ENCODE measurements around the gene LBHD1.

LBHD1 gene

DNA sequence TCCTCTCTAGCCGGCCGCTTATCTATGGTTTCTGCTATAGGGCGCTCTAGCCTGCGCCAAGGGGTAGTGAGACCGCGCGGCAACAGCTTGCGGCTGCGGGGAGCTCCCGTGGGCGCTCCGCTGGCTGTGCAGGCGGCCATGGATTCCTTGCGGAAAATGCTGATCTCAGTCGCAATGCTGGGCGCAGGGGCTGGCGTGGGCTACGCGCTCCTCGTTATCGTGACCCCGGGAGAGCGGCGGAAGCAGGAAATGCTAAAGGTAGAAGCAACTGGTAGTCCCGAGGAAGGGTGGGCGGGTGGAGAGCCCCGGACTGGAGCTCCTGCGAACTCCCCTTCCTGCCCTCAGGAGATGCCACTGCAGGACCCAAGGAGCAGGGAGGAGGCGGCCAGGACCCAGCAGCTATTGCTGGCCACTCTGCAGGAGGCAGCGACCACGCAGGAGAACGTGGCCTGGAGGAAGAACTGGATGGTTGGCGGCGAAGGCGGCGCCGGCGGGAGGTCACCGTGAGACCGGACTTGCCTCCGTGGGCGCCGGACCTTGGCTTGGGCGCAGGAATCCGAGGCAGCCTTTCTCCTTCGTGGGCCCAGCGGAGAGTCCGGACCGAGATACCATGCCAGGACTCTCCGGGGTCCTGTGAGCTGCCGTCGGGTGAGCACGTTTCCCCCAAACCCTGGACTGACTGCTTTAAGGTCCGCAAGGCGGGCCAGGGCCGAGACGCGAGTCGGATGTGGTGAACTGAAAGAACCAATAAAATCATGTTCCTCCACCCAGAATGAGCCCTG, at the start of gene LBHD1, which contains the start of gene UQCC3:
Gene LBHD1, minus strand, starts transcription at position 660 of the 782 bp plus-strand sequence. CDS start 2,236 bp downstream, outside the sequence.
Gene UQCC3, plus strand, starts transcription at position 66 of the 782 bp plus-strand sequence. Its CDS starts 73 bp downstream, at position 139.
- peak; percentile 69 to 96 (median 79) for DNase-seq
- intact Hi-C loops (cut with DNase I): loop anchor here (2.0 kb wide), 1 partner anchor 19 kb away; the partner anchor contains the start of gene INTS5

DNA sequence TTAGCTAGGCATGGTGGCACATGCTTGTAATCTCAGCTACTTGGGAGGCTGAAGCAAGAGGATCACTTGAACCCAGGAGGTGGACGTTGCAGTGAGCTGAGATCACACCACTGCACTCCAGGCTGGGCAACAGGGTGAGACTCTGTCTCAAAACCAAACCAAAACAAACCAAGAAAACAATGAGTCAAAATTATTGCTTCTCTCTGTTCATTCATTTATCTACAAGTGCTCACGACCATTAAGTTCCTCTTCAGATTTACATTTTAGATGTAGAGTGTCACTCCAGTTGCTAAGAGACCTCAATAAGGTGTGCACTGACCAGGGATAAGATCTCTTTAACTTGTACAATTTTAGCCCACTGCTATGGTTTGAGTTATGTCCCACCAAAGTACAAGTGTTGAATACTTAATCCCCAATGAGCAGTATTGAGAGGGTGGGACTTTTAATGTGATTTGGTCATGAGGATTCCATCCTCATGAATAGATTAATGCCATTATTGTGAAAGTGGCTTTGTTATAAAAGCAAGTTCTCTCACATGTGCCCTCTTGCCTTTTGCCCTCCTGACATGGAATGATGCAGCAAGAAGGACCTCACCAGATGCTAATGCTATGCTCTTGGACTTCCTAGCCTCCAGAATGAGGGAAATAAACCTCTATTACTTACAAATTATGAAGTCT, 47.4 kb upstream of the LBHD1 start:
- DNase-seq: no peak
- intact Hi-C loops (cut with DNase I): no loop called here

DNA sequence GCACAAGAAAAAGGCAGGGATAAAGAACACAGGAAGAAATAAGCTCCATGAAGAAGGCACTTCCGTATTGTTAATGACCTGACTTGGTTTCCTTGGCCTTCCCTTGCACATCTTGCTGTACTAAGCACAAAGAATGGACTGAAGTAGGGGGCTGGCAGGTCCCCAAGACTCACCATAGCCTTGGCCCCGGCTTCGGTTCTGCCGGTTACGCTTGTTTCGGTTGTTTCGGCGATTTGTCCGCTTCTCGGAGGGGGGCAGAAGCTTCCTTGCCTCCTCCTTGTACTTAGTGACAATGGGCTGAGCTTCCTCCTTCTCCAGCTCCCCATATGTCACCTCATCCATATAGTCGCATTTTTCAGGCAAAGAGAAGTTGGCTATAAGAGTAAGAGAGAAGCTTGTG, 44.7 kb upstream of the LBHD1 start:
- intact Hi-C loops (cut with DNase I): no loop called here
- no peak for DNase-seq

DNA sequence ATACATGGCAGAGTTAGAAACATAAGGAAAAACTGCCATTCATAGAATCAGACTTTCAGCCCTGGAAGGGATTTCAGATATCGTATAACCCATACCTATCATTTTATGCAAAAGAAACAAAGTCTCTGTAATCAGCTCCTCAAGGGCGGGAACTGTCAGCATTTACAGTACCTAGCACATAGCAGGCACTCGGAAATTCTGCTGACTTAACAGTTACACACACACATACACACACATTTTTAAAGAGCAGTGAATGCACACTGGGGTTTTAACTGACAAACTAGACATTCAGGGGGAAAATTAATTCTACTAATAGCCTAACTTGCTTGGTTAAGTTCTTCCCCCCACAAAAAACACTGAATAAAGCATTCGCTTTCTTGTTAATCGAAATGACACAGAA, 44.1 kb upstream of the LBHD1 start:
- intact Hi-C loops (cut with DNase I): no loop called here
- DNase-seq: no peak

DNA sequence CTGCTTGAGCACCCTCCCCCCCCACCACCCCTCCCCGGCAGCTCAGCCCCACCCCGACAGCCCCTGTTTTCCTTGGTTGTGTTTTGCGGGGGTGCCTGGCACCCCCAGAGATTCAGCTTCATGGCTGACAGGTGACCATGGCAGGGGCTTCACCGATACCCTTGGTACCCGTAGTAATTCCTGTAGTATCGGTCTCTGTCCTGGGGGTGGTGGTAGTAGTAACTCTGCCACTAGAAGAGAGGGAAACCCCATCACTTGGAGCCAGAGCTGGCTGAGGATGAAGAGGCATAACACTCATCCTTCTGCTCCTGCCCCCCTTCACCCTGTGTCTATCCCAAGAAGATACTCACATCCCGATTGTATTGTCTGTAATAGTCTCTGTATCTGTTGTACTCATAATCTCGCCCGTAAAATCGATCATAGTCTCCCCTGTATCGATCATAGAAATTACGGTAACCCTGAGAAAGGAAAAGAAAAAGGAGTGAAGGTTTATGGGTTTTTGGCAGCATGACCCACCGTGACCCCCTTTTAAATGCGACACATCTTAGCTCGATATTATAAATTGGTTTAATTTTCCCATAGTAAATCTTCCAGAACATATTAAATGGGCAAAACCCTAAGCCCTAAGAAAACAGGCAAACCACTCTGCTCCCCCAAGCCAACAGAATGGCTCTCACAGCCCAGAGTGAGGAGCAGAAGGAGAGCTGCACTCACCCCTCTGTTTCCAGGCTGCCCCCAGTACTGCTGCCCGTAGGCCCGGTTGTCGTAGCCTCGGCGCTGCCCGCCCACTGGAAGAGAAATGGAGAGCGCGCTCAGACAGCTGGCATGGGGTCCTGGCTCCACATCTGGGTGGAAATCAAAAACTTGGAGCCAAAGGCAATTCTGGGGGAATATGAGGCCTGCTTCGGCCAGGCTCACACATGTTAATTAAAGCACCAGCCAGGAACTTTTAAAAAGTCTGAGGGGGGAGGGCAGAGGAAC, 43.4 kb upstream of the LBHD1 start:
- DNase-seq: no peak
- intact Hi-C loops (cut with DNase I): no loop called here

DNA sequence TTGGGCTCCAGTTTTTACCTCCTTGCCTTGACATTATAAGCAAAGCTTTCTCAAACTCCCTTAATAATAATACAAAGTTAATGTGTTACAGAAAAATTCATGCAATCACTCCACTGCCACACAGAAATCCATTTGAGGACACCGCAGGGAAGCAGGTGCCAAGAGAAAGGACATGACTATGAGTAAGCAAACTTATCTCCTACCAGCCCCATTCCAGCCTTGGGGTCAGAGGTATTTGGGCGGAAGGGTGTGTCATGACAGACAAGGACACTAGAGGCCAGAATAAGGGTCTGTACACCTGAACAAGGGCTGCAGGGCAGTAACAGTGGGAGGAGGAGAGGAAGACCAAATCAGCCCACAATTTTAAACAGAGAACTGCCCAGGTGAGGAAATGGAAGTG, 41.3 kb upstream of the LBHD1 start:
- intact Hi-C loops (cut with DNase I): no loop called here
- DNase-seq: no peak

DNA sequence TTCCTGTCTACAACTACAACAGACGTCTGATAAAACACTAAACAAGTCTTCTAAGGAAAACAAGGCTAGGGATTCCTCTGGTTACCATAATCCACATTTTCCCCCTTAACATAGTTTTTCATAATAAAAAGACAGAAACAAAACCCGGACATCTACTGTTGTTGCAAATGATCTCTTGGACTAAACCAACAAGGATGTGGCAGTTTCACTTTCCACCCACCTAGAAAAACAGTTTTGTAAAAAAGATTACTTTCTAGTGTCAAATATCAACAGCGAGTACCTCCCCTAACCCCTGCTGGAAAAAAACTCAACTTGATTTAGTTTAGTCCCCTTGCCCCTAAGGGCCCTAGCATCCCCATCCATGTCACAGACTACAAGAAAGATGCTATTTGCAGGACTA, 40.8 kb upstream of the LBHD1 start:
- intact Hi-C loops (cut with DNase I): no loop called here
- DNase-seq: no peak

DNA sequence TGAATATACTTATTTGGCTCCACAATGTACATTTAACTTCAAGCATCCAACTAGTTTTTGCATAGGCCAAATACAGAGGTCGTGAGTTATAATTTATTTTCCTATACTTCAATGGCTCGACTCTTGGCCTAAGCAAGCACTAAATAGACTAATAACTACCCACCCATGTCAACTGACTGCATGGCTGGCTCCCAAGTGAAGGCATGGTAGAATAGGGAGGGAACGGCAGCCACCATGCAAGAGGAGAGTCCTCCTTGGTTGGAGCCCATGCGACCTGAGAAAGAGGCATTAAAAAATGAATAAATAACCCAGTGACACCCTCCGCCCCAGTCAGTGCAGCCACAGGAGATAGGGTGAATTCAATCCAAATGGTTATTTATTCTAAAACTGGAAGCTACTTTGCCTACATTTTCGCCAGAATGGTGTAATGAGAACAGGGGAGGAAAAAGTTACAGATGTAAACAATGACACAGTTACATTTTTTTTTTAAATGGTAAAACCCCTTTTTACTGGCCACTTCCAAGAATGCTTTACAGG, 40.3 kb upstream of the LBHD1 start:
- intact Hi-C loops (cut with DNase I): no loop called here
- DNase-seq: peak in 1 of 10 donors; percentile 26

DNA sequence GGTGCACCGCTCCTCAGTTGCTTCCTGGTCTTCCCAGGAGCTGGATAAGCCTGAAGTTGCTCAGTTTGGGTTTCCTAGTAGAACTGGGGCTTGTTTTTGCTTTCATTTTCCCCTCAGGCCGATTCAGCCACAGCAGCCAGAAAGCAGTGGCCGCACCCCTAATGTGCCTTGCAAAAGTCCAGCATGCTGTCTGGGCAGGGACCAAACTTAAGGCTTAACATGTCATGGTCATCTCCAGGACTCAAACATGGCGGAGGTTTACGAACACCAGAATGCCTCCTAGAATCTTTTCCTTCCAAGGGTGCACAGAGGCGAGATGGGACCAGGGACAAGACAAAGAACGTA, 37.9 kb upstream of the LBHD1 start:
- no peak for DNase-seq

DNA sequence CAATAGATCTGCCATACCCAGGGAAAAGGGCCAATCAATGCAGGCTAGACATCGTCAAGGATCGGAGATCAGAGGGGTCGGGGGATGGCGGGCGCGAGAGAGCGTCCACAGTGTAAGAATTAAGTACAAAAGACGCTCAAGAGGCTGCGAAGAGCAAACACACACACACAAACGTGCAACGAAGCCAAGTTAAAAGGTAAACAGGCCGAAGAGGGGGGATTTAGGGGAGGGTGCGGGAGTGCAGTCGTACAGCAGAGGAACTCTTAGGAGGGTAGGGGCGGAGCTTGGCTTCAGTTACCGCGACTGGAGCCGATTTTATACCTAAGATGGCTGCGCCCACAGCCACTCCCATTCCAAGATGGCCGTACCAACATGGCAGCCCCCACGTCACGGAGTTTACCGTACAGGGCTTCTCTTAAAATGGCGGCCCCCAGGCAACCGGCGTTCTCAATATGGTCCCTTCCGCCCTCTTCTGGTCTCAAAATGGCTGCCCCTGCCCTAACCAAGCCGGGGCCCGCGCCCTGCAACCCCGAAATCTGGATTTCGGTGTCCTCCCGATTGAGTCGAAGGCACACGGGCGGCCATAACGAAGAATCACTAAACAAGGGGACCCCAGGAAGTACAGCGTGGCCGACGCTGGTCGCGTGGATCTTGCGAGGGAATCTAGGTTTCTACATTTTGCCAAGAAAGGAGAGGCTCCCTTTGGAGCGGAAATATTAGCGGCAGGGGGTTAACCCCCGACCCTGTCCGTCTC, 37.4 kb upstream of the LBHD1 start:
- intact Hi-C loops (cut with DNase I): loop anchor here (2.0 to 10.0 kb wide), 2 partner anchors 17 to 115 kb away; partner anchors contain the start of genes HNRNPUL2 and TUT1

More for the DNA sequence above, 37.9 kb upstream of the LBHD1 start:
- intact Hi-C loops (cut with DNase I): no loop called here

DNA sequence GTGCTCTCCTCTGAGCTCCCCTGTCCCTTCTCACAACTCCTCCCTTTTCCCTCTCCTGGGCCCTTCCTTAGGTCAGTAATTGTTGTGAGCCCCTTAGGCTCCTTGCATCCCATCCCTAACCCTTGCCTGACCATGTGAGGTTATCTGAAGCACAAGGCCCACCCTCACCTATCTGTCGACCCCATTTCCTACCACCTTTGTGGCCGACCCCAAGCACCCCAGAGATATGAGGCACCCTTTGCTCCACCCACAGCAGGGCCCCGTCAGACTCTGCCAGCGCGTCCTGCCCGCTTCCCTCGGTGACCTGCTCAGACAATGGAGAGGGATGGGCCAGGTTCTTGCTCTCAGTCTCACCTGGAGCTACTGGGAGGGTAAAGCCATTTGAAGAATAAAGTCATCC, 36.7 kb upstream of the LBHD1 start:
- DNase-seq: peak in 1 of 10 donors; percentile 64
- intact Hi-C loops (cut with DNase I): loop anchor here (2.0 to 10.0 kb wide), 2 partner anchors 18 to 114 kb away; partner anchors contain the start of genes HNRNPUL2 and TUT1

More for the DNA sequence above, 37.4 kb upstream of the LBHD1 start:
- peak; percentile 94 to 99 (median 96) for DNase-seq

DNA sequence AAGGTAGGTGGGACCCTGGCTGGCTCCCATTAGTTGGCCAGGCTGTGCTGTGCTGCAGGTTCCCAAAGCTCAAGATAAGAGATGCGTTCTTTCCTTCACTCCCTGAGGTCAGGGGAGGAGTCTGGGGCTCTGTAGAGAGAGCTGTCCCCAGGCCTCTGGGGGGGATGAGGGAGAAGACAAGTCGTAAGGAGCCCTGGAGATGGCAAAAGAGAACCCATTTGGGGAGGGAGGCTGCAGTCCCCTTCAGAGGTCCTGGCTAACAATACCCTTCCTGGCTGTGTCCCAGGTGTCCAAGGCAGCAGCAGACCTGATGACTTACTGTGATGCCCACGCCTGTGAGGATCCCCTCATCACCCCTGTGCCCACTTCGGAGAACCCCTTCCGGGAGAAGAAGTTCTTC, 36.3 kb upstream of the LBHD1 start:
- DNase-seq: peak in 1 of 10 donors; percentile 64
- intact Hi-C loops (cut with DNase I): loop anchor here (2.0 to 10.0 kb wide), 2 partner anchors 18 to 114 kb away; partner anchors contain the start of genes HNRNPUL2 and TUT1

DNA sequence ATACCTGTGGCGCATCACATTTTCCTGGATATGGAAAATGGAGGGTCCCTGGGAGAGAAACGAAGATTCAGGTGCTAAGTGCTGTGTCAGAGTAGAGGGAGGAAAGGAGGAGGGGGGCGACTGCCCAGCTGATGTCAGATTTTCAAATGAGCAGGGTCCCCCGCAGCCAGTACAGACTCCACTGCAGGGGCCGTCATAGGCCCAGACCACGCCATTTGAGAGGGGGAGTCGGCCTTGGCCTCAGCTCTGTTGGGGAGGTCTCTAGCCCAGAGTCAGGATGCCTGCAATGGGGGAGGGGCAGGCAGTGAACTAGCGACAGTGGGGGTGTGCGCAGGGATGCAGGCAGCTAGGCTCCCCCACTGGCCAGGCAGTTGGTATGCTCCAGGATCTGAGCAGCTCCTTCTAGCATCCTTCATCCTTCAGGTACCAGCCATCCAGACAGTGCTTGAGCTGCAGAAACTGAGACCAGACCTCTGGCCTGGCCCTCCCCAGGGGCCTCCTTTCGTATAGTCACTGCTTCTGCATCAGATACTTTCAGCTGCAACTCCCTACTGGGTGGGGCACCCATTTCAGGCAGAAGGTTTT, 35.3 kb upstream of the LBHD1 start, which contains the start of the genes BSCL2 and GNG3:
Gene BSCL2, minus strand, starts transcription at position 148 of the 585 bp plus-strand sequence. CDS start 229 bp downstream, outside the sequence.
Gene GNG3, plus strand, starts transcription at position 400 of the 585 bp plus-strand sequence. CDS start 620 bp downstream, outside the sequence.
- intact Hi-C loops (cut with DNase I): loop anchor here (10.0 kb wide), 1 partner anchor 113 kb away; the partner anchor contains the start of gene TUT1
- DNase-seq: peak; percentile 62 to 99 (median 95)

DNA sequence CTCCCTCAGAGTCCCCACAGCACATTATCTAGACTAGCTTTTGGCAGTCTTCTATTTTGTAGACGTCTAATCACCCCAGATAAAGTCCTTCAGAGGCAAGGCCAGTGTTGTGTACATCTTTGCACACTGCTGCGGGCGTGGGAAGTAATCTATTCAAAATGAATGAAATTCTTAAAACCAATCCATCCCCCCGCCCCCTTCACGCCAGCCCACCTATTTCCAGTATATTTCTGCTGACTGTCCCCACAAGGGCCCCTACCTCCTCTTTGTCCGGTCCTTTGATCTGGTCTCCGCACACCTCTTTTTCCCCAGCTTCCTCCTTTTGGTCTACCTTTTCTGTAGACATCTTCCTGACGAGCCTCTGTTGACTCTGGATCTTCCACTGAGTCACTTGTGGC, 34.8 kb upstream of the LBHD1 start:
- intact Hi-C loops (cut with DNase I): loop anchor here (10.0 kb wide), 1 partner anchor 112 kb away; the partner anchor contains the start of gene TUT1
- DNase-seq: no peak

DNA sequence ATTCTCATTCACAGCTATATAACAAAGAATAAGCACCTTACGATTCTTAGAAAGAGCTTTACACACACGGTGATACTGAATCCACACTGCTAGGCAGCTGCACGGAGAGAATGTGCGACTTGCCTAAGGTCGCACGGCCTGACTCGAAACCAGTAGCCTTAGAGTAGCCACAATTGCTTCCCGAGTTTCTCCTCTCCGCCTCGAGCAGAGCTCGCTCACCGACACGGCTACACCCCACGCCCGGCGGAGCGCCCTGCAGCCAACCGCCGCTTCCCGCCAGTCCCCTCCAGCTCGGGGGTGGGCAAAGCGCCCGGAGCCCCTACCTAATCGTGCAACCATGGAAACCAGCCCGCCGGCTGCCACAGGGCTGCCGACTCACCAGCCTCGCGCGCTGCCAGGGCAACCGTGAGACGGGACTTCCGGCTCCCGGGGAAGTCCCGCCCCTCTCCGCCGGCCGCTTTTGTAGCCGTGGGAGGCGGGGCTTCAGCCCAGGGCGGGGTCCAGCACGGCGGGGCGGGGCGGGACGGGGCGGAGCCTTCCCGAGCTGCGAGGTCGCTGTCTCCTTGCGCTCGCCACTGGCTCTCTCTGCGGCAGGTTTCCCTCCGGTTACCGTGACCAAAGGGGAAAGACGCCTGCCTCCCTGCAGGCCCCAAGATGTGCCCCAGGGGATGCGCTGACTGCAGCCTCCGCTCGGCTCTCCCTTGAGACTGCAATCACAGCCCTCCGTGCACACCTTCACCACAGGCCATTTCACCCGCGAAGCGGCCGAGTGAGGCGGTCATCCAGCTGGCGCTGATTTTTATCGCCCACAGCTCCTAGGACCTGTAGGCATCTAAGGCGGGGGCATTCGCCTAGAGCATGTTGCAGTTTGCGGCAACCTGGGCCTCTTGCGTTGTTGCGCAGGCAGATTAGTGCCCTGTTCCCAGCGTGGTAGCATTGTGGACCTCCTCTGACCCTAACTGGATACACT, 34.1 kb upstream of the LBHD1 start:
- intact Hi-C loops (cut with DNase I): loop anchor here (10.0 kb wide), 1 partner anchor 111 kb away; the partner anchor contains the start of gene TUT1
- DNase-seq: peak; percentile 91 to 99 (median 96)

DNA sequence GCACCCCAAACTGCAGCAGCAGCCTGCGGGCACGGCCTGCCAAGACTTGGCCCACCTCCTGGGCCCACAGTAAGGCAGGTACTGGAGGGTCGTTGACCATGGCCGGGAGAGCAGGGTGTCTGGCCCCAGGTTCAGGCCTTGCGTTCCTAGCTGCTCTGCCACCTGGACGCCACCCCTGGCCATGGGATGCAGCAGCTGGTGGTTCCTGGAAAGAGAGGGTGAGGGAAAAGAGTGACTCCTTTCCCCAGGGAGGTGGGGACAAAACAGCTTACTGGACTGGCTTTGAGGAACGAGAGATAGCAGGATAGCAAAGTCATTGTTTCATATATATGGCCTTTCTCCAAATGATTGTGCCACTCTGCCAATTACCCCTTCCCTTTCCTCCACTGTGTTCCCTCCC, 33.3 kb upstream of the LBHD1 start:
- peak in 1 of 10 donors; percentile 74 for DNase-seq
- intact Hi-C loops (cut with DNase I): loop anchor here (10.0 kb wide), 1 partner anchor 111 kb away; the partner anchor contains the start of gene TUT1

DNA sequence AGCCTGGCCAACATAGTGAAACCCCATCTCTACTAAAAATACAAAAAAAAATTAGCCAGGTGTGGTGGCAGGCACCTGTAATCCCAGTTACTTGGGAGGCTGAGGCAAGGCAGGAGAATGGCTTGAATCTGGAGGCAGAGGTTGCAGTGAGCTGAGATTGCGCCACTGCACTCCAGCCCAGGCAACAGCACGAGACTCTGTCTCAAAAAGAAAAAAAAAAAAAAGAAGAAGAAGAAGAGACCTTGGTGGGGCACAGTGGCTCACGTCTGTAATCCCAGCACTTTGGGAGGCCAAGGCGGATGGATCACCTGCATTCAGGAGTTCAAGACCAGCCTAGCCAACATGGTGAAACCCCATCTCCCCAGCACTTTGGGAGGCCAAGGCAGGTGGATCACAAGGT, 31.9 kb upstream of the LBHD1 start:
- intact Hi-C loops (cut with DNase I): loop anchor here (10.0 kb wide), 1 partner anchor 109 kb away; the partner anchor contains the start of gene TUT1
- peak in 1 of 10 donors; percentile 12 for DNase-seq
